GM21381 (cell line): ENCODE data around the gene FOXP1.

Source experiments
- ATAC-seq: cut with Tn5 transposase; IDR thresholded peaks from one replicate; pipeline ENCODE4 v1.9.1; 2021; ENCODE audit warnings: mild to moderate bottlenecking, moderate library complexity; ENCODE audit not compliant: unreplicated experiment

FOXP1 gene

GRCh38 chr3:71120012-71120411 lies 463.5 kb downstream of the FOXP1 start:
- ATAC-seq: no peak

- ATAC-seq: no peak
Observed at GRCh38 chr3:71119171-71119570, 464.4 kb downstream of the FOXP1 start.

- no peak for ATAC-seq
Observed at GRCh38 chr3:71118436-71118835, 465.1 kb downstream of the FOXP1 start.

- ATAC-seq: no peak
Observed at GRCh38 chr3:71117572-71118247, 465.8 kb downstream of the FOXP1 start.

- no peak for ATAC-seq
Observed at GRCh38 chr3:71114610-71115009, 468.9 kb downstream of the FOXP1 start.

GRCh38 chr3:71112576-71112975 lies 471.0 kb downstream of the FOXP1 start:
- ATAC-seq: no peak

- no peak for ATAC-seq
Observed at GRCh38 chr3:71111784-71112440, 471.6 kb downstream of the FOXP1 start.

GRCh38 chr3:71110385-71111222 lies 472.9 kb downstream of the FOXP1 start:
- ATAC-seq: no peak

GRCh38 chr3:71109977-71110285 lies 473.6 kb downstream of the FOXP1 start:
- ATAC-seq: no peak

GRCh38 chr3:71109241-71109976 lies 474.1 kb downstream of the FOXP1 start:
- no peak for ATAC-seq

GRCh38 chr3:71107926-71108325 lies 475.6 kb downstream of the FOXP1 start:
- no peak for ATAC-seq

- no peak for ATAC-seq
Observed at GRCh38 chr3:71104976-71105375, 478.6 kb downstream of the FOXP1 start.

- no peak for ATAC-seq
Observed at GRCh38 chr3:71104556-71104955, 479.0 kb downstream of the FOXP1 start.

- ATAC-seq: no peak
Observed at GRCh38 chr3:71104121-71104541, 479.4 kb downstream of the FOXP1 start.

GRCh38 chr3:71103430-71103921 lies 480.1 kb downstream of the FOXP1 start:
- no peak for ATAC-seq

GRCh38 chr3:71102111-71102983 lies 481.2 kb downstream of the FOXP1 start:
- ATAC-seq: no peak

GRCh38 chr3:71101626-71102025 lies 481.9 kb downstream of the FOXP1 start:
- ATAC-seq: no peak

GRCh38 chr3:71101014-71101413 lies 482.5 kb downstream of the FOXP1 start:
- no peak for ATAC-seq

- ATAC-seq: no peak
Observed at GRCh38 chr3:71099997-71100719, 483.4 kb downstream of the FOXP1 start.
